GM13977 (cell line): ENCODE results near the gene NMNAT2.

ENCODE experiments used
- DNase-seq: peaks from one replicate; pipeline ENCODE4 v3.0.0; 2012; ENCODE audit warnings: low spot score
- in situ Hi-C: fragments of 300-500 bp; cut with MboI; formaldehyde crosslinking; loops from one replicate; pipeline ENCODE4 v1.12.0; 2022; ENCODE audit warnings: low sequenced_read_pairs, low pct_unique_long_range_greater_than_20kb, mixed read lengths, inconsistent platforms; ENCODE audit not compliant: unreplicated experiment
- TF ChIP-seq, protein P1 (sequence below): IDR thresholded peaks from 2 replicates; pipeline ENCODE4 v1.5.1; 2012; ENCODE audit warnings: mild to moderate bottlenecking, control low read depth; ENCODE audit not compliant: insufficient read depth; ENCODE audit errors: extremely low read depth, missing control alignments

NMNAT2 gene

DNA sequence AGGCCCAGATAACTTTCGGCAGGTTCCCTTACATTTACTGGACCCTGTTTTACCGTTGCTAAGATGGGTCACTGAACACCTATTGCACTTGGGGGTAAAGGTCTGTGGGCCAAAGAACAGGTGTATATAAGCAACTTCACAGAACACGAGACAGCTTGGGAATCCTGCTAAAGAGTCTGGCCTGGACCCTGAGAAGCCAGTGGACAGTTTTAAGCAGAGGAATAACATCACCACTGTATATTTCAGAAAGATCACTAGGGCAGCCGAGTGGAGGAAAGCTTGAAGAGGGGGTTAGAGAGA lies 177.7 kb downstream of the NMNAT2 start:
- in situ Hi-C loops, result no loop called here
- TF ChIP-seq, protein P1, sequence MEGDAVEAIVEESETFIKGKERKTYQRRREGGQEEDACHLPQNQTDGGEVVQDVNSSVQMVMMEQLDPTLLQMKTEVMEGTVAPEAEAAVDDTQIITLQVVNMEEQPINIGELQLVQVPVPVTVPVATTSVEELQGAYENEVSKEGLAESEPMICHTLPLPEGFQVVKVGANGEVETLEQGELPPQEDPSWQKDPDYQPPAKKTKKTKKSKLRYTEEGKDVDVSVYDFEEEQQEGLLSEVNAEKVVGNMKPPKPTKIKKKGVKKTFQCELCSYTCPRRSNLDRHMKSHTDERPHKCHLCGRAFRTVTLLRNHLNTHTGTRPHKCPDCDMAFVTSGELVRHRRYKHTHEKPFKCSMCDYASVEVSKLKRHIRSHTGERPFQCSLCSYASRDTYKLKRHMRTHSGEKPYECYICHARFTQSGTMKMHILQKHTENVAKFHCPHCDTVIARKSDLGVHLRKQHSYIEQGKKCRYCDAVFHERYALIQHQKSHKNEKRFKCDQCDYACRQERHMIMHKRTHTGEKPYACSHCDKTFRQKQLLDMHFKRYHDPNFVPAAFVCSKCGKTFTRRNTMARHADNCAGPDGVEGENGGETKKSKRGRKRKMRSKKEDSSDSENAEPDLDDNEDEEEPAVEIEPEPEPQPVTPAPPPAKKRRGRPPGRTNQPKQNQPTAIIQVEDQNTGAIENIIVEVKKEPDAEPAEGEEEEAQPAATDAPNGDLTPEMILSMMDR, result no peak
- DNase-seq, result no peak

DNA sequence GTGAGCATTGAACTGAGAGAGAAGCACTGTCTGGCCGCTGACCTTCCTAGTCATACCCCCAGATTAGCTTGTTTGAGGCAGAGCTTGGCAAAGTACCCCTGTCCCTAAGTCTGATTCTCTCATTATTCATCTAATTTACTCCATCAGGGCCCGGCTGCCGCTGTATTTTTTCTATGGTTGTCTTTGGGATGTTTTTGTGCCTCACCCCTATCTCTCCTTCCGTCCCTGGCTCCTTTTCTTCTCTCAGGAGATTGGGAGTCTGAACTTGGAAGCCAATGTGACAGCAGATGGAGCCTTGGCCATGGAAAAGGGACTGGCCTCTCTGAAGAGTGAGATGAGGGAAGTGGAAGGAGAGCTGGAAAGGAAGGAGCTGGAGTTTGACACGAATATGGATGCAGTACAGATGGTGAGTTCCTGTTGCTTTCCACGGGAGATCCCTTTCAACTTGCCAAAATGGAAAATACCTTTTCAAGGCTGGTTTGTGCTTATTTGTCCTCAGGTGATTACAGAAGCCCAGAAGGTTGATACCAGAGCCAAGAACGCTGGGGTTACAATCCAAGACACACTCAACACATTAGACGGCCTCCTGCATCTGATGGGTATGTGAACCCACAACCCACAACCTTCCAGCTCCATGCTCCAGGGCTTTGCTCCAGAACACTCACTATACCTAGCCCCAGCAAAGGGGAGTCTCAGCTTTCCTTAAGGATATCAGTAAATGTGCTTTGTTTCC lies 178.2 kb downstream of the NMNAT2 start:
- TF ChIP-seq, protein P1, result no peak
- in situ Hi-C loops, result no loop called here
- DNase-seq, result no peak

DNA sequence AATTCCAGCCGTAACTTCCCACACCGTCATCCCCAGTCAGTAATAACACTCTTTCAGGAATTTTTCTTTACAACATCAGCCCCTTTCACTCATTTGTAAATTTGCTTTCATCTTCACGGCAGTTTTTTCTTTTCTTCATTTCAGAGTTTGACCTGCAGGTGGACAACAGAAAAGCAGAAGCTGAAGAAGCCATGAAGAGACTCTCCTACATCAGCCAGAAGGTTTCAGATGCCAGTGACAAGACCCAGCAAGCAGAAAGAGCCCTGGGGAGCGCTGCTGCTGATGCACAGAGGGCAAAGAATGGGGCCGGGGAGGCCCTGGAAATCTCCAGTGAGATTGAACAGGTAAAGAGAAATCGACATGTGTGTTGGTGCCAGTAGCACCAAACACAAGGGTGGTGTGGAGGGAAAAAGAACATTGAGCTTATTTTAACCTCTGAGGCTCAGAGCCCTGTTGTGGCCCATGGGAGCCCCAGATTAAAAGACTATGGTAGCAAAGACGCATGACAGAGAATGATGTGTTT lies 178.9 kb downstream of the NMNAT2 start:
- no peak for DNase-seq
- TF ChIP-seq, protein P1, result no peak
- in situ Hi-C loops, result no loop called here

DNA sequence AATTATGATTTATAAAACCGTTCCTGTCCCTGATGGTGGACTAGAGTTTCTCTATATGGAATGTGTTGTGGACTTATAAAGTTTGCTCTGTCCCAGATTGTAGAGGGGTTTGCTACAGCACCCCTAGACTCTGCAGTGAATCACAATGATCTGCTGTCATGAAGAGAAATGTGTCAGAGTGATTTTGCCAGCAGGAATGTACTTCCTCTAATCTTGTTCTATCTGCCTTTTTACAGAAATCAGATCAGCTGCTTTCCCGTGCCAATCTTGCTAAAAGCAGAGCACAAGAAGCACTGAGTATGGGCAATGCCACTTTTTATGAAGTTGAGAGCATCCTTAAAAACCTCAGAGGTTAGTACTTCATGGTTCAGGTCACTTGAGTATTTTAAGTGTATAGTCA lies 180.1 kb downstream of the NMNAT2 start:
- no peak for DNase-seq
- TF ChIP-seq, protein P1, result no peak
- in situ Hi-C loops, result no loop called here

DNA sequence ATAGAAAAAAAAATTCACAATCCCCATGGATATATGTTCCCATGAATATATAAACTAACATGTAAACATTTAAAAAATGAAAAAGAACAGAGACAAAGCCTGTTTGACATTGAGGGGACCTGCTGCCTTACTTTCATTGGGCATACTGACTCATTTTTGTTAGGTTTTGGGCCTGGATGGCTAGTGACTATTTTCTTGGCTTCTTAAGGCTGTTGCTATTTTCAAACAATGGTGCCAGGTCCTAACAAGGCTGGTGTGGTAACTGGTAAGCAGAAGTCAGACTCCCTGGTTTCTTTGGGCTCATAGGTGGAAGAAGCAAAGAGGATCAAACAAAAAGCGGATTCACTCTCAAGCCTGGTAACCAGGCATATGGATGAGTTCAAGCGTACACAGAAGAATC lies 181.1 kb downstream of the NMNAT2 start:
- DNase-seq, result no peak
- in situ Hi-C loops, result no loop called here
- TF ChIP-seq, protein P1, result no peak

DNA sequence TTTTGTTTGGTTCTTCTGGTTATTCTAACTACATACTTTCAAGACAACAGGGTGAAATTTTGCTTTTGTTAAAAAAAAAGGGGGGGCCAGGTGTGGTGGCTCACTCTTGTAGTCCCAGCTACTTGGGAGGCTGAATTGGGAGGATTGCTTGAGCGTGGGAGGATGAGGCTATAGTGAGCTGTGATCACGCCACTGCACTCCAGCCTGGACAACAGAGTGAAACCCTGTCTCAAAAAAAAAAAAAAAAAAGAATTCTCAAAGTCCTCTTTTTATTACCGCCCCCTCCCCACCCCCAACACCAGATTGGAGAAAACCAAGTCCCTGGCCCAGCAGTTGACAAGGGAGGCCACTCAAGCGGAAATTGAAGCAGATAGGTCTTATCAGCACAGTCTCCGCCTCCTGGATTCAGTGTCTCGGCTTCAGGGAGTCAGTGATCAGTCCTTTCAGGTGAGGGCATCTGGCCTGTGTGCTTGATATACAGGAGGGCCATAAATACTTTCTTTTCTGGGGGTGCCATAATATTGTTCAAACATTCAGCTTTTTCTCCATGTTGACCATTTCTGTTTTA lies 181.9 kb downstream of the NMNAT2 start:
- TF ChIP-seq, protein P1, result no peak
- no peak for DNase-seq

More for the DNA sequence above, 181.9 kb downstream of the NMNAT2 start:
- in situ Hi-C loops, result no loop called here
